Gastrocnemius medialis (tissue), 4 donors: ENCODE results near the gene MMP15.

Source experiments
- CTCF ChIP-seq, 5 experiments: fragments of 450-650 bp in 3 of 5; fragments of 200-600 bp in 2 of 5; sonication (generic) in 2 of 5; IDR thresholded peaks in 4 of 5; conservative IDR thresholded peaks in 1 of 5; 1 replicate in 4 of 5; 2 replicates in 1 of 5; pipeline ENCODE4 v1.5.1; 2016 to 2019; ENCODE audit warnings: antibody characterized with exemption in 5 of 5, mild to moderate bottlenecking in 3 of 5, moderate library complexity in 3 of 5
- POLR2A ChIP-seq, 2 donors: fragments of 450-650 bp; IDR thresholded peaks; one replicate each; pipeline ENCODE4 v1.6.1; 2017; ENCODE audit warnings: antibody characterized with exemption in 2 of 2, mild to moderate bottlenecking in 2 of 2, moderate library complexity in 2 of 2

- TF ChIP-seq POLR2A (IDR thresholded peaks at IDR 0.05) (no peak), CTCF (IDR thresholded peaks at IDR 0.05 in 4 of 5, conservative IDR thresholded peaks at IDR 0.05 in 1 of 5) (no peak)
These were observed 31.6 kb downstream of the MMP15 start for GRCh38 chr16:58057121-58057520.
